ENCODE measurements around the gene SLC39A11. TPM values are rescaled to one million over a fixed set of nuclear protein-coding genes. Genes with fewer than 3 reads are reported as not detected.

SLC39A11 gene
- total and polyA plus RNA-seq, 2 of the 13 experiments (the other 11 are each of a cell fraction or from before 2014, with no cell fraction given), result 17.2 to 31.5 TPM

- TF ChIP-seq ZNF597 (CRISPR knock-in tag; IDR thresholded peaks at IDR 0.05), result no peak
- TF ChIP-seq MAZ (IDR thresholded peaks at IDR 0.05; ENCODE audit: borderline replicate concordance, low read depth, low read length), result no peak
- 0 out of 2 replicates have a peak, but pooled peaks have one; percentile 31 for TF ChIP-seq MAZ (CRISPR knock-in tag; IDR thresholded peaks at IDR 0.05; ENCODE audit: low read depth)
- 0 out of 2 replicates have a peak, but pooled peaks have one; percentile 44 for TF ChIP-seq HNF1A (IDR thresholded peaks at IDR 0.05; ENCODE audit: low read depth)
- TF ChIP-seq HNF1A (CRISPR knock-in tag; IDR thresholded peaks at IDR 0.05; ENCODE audit: borderline replicate concordance), result peak; percentile 80; the same call in 1 of the 2 replicates
- no peak for TF ChIP-seq WIZ (CRISPR knock-in tag; IDR thresholded peaks at IDR 0.05)
- TF ChIP-seq MED8 (CRISPR knock-in tag; IDR thresholded peaks at IDR 0.05; ENCODE audit: insufficient replicate concordance), result no peak
- TF ChIP-seq ZNF264 (CRISPR knock-in tag; IDR thresholded peaks at IDR 0.05), result 0 out of 2 replicates have a peak, but pooled peaks have one; percentile 33
- peak; percentile 87 for TF ChIP-seq SALL1 (CRISPR knock-in tag; IDR thresholded peaks at IDR 0.05)
- TF ChIP-seq ZNF704 (CRISPR knock-in tag; IDR thresholded peaks at IDR 0.05; ENCODE audit: borderline replicate concordance), result no peak
- TF ChIP-seq ZBTB26 (CRISPR knock-in tag; IDR thresholded peaks at IDR 0.05; ENCODE audit: borderline replicate concordance), result 0 out of 2 replicates have a peak, but pooled peaks have one; percentile 35
- TF ChIP-seq KDM3A (CRISPR knock-in tag; IDR thresholded peaks at IDR 0.05; ENCODE audit: low read depth), result no peak
- TF ChIP-seq CHD4 (IDR thresholded peaks at IDR 0.05; ENCODE audit: borderline replicate concordance, low read length), result peak; percentile 95; the same call in 1 of the 2 replicates
- no peak for TF ChIP-seq ZBTB42 (CRISPR knock-in tag; IDR thresholded peaks at IDR 0.05)
- no peak for TF ChIP-seq NAIF1 (CRISPR knock-in tag; IDR thresholded peaks at IDR 0.05; ENCODE audit: borderline replicate concordance)
- TF ChIP-seq FOXO4 (CRISPR knock-in tag; conservative IDR thresholded peaks at IDR 0.05), result no peak
- TF ChIP-seq ARNTL (CRISPR knock-in tag; IDR thresholded peaks at IDR 0.05), result peak; percentile 85
These were observed 431.2 kb downstream of the SLC39A11 start (continued) for GRCh38 chr17:72661116-72661944.

All from HepG2 (cell line).